H1 (cell line): Measurements from ENCODE around the gene COL19A1. TPM values are rescaled to one million over a fixed set of nuclear protein-coding genes. Genes with fewer than 3 reads are reported as not detected.

Experiments used
- CTCF ChIA-PET: fragments of 300-600 bp; sonication (Branson Sonifier 250); formaldehyde crosslinking; loops from one replicate; lab custom pipeline; 2021; ENCODE audit not compliant: partially characterized antibody; lab: Charles Lee
- POLR2A ChIA-PET: fragments of 300-600 bp; sonication (Branson Sonifier 250); formaldehyde crosslinking; loops from one replicate; lab custom pipeline; 2021; ENCODE audit warnings: inconsistent platforms; ENCODE audit not compliant: partially characterized antibody; lab: Charles Lee
- DNase-seq, 2 experiments: peaks; one replicate each; pipeline versions ENCODE4 v3.0.0 to v3.0.0-alpha.2; 2010 to 2022; ENCODE audit warnings: low spot score in 2 of 2, low read depth in 1 of 2, mixed read lengths in 1 of 2
- FAIRE-seq: peaks from 2 replicates; lab custom pipeline; 2011; peaks lifted over from hg19 to GRCh38; lab: Jason Lieb, UNC
- H2AFZ ChIP-seq: 2 replicates; pipeline ENCODE4 v1.8.1; 2012; ENCODE audit warnings: low read length, inconsistent platforms
- H2AK5ac ChIP-seq: 2 replicates; pipeline ENCODE4 v1.6.1; 2013; ENCODE audit warnings: low read depth, low read length
- H2BK120ac ChIP-seq: replicated peaks from 2 replicates; pipeline ENCODE3; 2013; ENCODE audit warnings: low read depth, low read length, inconsistent platforms
- H2BK12ac ChIP-seq: 2 replicates; pipeline ENCODE4 v1.6.1; 2013; ENCODE audit warnings: low read depth, low read length
- H2BK15ac ChIP-seq: 2 replicates; pipeline ENCODE4 v1.6.1; 2013; ENCODE audit warnings: low read length
- H2BK20ac ChIP-seq: 2 replicates; pipeline ENCODE4 v1.6.1; 2013; ENCODE audit warnings: low read length
- H2BK5ac ChIP-seq: 2 replicates; pipeline ENCODE4 v1.6.1; 2013; ENCODE audit warnings: low read depth, low read length
- H3K14ac ChIP-seq: 2 replicates; pipeline ENCODE4 v1.6.1; 2013; ENCODE audit warnings: inconsistent platforms; ENCODE audit not compliant: insufficient read length
- H3K18ac ChIP-seq: 2 replicates; pipeline ENCODE4 v1.6.1; 2013; ENCODE audit warnings: low read length; ENCODE audit errors: extremely low read depth
- H3K23ac ChIP-seq: 2 replicates; pipeline ENCODE4 v1.6.1; 2013; ENCODE audit warnings: inconsistent platforms; ENCODE audit not compliant: insufficient read length
- H3K23me2 ChIP-seq: 2 replicates; pipeline ENCODE4 v1.6.1; 2013; ENCODE audit warnings: low read depth, low read length
- H3K27ac ChIP-seq: 2 replicates; pipeline ENCODE4 v1.6.1; 2011; ENCODE audit warnings: low read depth, low read length, inconsistent platforms
- H3K27me3 ChIP-seq, 4 experiments: replicated peaks in 1 of 4; 1 replicate in 1 of 4; 2 replicates in 3 of 4; pipeline versions ENCODE4 v1.6.1 to v1.8.1; 2011 to 2013; ENCODE audit warnings: low read length in 3 of 4, mild to moderate bottlenecking in 3 of 4, inconsistent platforms in 2 of 4, mixed read lengths in 2 of 4, moderate library complexity in 1 of 4; ENCODE audit not compliant: control insufficient read depth in 3 of 4, insufficient read depth in 3 of 4; ENCODE audit errors: extremely low read depth in 1 of 4
- H3K36me3 ChIP-seq, 4 experiments: 2 replicates each; pipeline versions ENCODE4 v1.6.1 to v1.8.1; 2011 to 2013; ENCODE audit warnings: mild to moderate bottlenecking in 4 of 4, low read length in 3 of 4, moderate library complexity in 2 of 4, control low read depth in 1 of 4, inconsistent platforms in 1 of 4; ENCODE audit not compliant: insufficient read depth in 4 of 4, control insufficient read depth in 2 of 4
- H3K4ac ChIP-seq: replicated peaks from 2 replicates; pipeline ENCODE3; 2013; ENCODE audit warnings: low read length, low read depth, mixed read lengths, inconsistent platforms; ENCODE audit not compliant: insufficient read length
- H3K4me1 ChIP-seq, 4 experiments: replicated peaks in 1 of 4; 1 replicate in 1 of 4; 2 replicates in 3 of 4; pipeline versions ENCODE4 v1.6.1 to v1.8.1; 2011 to 2013; ENCODE audit warnings: low read length in 3 of 4, inconsistent platforms in 2 of 4, mixed read lengths in 1 of 4; ENCODE audit not compliant: insufficient read depth in 4 of 4, control insufficient read depth in 3 of 4
- H3K4me2 ChIP-seq, 2 experiments: 2 replicates each; pipeline versions ENCODE4 v1.6.1 to v1.8.1; 2011 to 2013; ENCODE audit warnings: low read depth in 2 of 2, low read length in 2 of 2, control low read depth in 1 of 2, inconsistent platforms in 1 of 2, mild to moderate bottlenecking in 1 of 2; ENCODE audit not compliant: insufficient read depth in 1 of 2
- H3K4me3 ChIP-seq, 4 experiments: fragments of 200-600, 300-600 bp in 1 of 4; sonication (generic), shearing (Covaris generic), sonication (Bioruptor Twin) in 1 of 4; 2 replicates each; pipeline versions ENCODE4 v1.5.1 to v1.8.1; 2011 to 2016; ENCODE audit warnings: low read length in 4 of 4, low read depth in 3 of 4, control low read depth in 2 of 4, inconsistent platforms in 2 of 4, mild to moderate bottlenecking in 2 of 4, mixed read lengths in 1 of 4, moderate library complexity in 1 of 4; ENCODE audit not compliant: insufficient read depth in 2 of 4; ENCODE audit errors: extremely low read depth in 1 of 4
- H3K56ac ChIP-seq: replicated peaks from 2 replicates; pipeline ENCODE3; 2013; ENCODE audit warnings: low read depth, mild to moderate bottlenecking, mixed read lengths, low read length, inconsistent platforms; ENCODE audit not compliant: insufficient read length
- H3K79me1 ChIP-seq: 2 replicates; pipeline ENCODE4 v1.6.1; 2013; ENCODE audit warnings: low read depth, low read length, control low read depth
- H3K79me2 ChIP-seq, 2 experiments: 2 replicates each; pipeline versions ENCODE4 v1.6.1 to v1.8.1; 2012 to 2013; ENCODE audit warnings: low read length in 2 of 2, mild to moderate bottlenecking in 2 of 2, inconsistent platforms in 1 of 2; ENCODE audit not compliant: insufficient read depth in 2 of 2, control insufficient read depth in 1 of 2
- H3K9ac ChIP-seq, 4 experiments: replicated peaks in 1 of 4; 1 replicate in 1 of 4; 2 replicates in 3 of 4; pipeline versions ENCODE4 v1.6.1 to v1.8.1; 2011 to 2013; ENCODE audit warnings: low read depth in 3 of 4, low read length in 3 of 4, control low read depth in 2 of 4, mild to moderate bottlenecking in 2 of 4, moderate library complexity in 2 of 4, inconsistent platforms in 1 of 4; ENCODE audit errors: extremely low read depth in 1 of 4
- H3K9me3 ChIP-seq, 2 experiments: 2 replicates each; pipeline versions ENCODE4 v1.6.1 to v1.8.1; 2012 to 2013; ENCODE audit warnings: mild to moderate bottlenecking in 2 of 2, moderate library complexity in 2 of 2, control low read depth in 1 of 2, inconsistent platforms in 1 of 2, low read depth in 1 of 2, low read length in 1 of 2, mixed read lengths in 1 of 2; ENCODE audit not compliant: insufficient read depth in 2 of 2
- H4K20me1 ChIP-seq, 2 experiments: replicated peaks in 1 of 2; 2 replicates each; pipeline versions ENCODE3 to v1.8.1; 2011 to 2013; ENCODE audit warnings: inconsistent platforms in 2 of 2, low read length in 2 of 2, mild to moderate bottlenecking in 1 of 2; ENCODE audit not compliant: insufficient read depth in 2 of 2, control insufficient read depth in 1 of 2
- H4K5ac ChIP-seq: 2 replicates; pipeline ENCODE4 v1.6.1; 2013; ENCODE audit warnings: low read length, low read depth, mixed read lengths, inconsistent platforms; ENCODE audit not compliant: insufficient read length
- H4K8ac ChIP-seq: 2 replicates; pipeline ENCODE4 v1.8.0; 2013; ENCODE audit warnings: mild to moderate bottlenecking, moderate library complexity, low read length, inconsistent platforms; ENCODE audit not compliant: insufficient read depth; ENCODE audit errors: extremely low read depth
- H4K91ac ChIP-seq: replicated peaks from 2 replicates; pipeline ENCODE3; 2013; ENCODE audit warnings: low read length, mixed read lengths, inconsistent platforms; ENCODE audit not compliant: insufficient read length
- JUN ChIP-seq: IDR thresholded peaks from 2 replicates; pipeline ENCODE4 v1.6.1; 2011; ENCODE audit warnings: low read depth, mild to moderate bottlenecking, improper control_type of control experiment, low read length
- WGBS, 2 experiments: shearing (Covaris generic) in 1 of 2; methylation state at CpG; one replicate each; pipeline versions ENCODE4 v1.1.6 to v1.1.7; 2013 to 2015; ENCODE audit warnings: low lambda C conversion rate in 2 of 2, mixed read lengths in 2 of 2, inconsistent platforms in 1 of 2, low coverage in 1 of 2, missing lambda C conversion rate in 1 of 2; ENCODE audit not compliant: insufficient replicate concordance in 2 of 2, insufficient coverage in 1 of 2, insufficient read length in 1 of 2; ENCODE audit errors: extremely low coverage in 1 of 2, missing lambda C conversion rate in 1 of 2; 5-methylcytosine and 5-hydroxymethylcytosine counted together
- polyA plus RNA-seq, 7 experiments: library from polyadenylated mRNA; depleted of rRNA in 3 of 7; stranded (reverse) in 5 of 7; unstranded in 2 of 7; fragments of >200 nt in 5 of 7; fragments of 200-250 nt in 2 of 7; gene quantifications; 1 replicate in 5 of 7; 2 replicates in 1 of 7; 4 replicates in 1 of 7; pipeline versions ENCODE4 v1.2.1 to v1.2.3, GENCODE V29; 2011 to 2013; ENCODE audit warnings: missing spikeins in 2 of 7, mixed read lengths in 2 of 7
- total RNA-seq: library from RNA; stranded (reverse); fragmentation: NEBNext Ultra II Directional; extraction: Animal tissue kit (Norgen Biotek cat#: 25700); gene quantifications from 2 replicates; pipeline ENCODE4 v1.2.1, GENCODE V29; 2021
- TF ChIP-seq, protein P1 (sequence below): IDR thresholded peaks from 2 replicates; pipeline ENCODE4 v1.6.1; 2012; ENCODE audit warnings: low read length, inconsistent platforms

The COL19A1 gene
- total and polyA plus RNA-seq, 2 of the 8 experiments (the other 6 are each of a cell fraction or from before 2014, with no cell fraction given), result not detected

DNA sequence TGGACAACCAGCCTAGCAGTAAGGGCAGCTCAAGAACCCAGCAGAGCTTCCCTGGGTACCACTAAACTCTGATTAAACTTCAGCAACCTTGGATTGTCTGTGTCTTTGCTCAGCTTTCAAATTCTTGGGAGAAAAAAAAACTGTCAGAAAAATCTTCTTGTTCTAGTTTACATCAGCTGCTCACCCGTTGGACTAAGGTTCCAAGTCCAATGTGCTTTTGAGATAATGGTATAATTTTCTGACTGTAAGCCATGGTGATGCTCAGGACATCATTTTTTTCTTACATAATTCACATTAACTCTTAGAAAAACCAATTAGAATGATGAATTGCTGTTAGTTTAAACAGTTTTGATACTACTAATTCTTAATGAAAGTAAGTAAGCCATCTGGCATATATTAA lies 290.7 kb downstream of the COL19A1 start:
- no peak overlapping the region for H4K5ac ChIP-seq
- H3K27ac ChIP-seq, result no peak overlapping the region
- no peak for TF ChIP-seq JUN
- TF ChIP-seq, protein P1, sequence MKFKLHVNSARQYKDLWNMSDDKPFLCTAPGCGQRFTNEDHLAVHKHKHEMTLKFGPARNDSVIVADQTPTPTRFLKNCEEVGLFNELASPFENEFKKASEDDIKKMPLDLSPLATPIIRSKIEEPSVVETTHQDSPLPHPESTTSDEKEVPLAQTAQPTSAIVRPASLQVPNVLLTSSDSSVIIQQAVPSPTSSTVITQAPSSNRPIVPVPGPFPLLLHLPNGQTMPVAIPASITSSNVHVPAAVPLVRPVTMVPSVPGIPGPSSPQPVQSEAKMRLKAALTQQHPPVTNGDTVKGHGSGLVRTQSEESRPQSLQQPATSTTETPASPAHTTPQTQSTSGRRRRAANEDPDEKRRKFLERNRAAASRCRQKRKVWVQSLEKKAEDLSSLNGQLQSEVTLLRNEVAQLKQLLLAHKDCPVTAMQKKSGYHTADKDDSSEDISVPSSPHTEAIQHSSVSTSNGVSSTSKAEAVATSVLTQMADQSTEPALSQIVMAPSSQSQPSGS, result no peak
- no peak overlapping the region for H3K18ac ChIP-seq
- no peaks in the 10 kb centered on the region for H3K36me3 ChIP-seq
- no peak overlapping the region for H3K23ac ChIP-seq
- no peak overlapping the region for H3K56ac ChIP-seq
- no peaks in the 10 kb centered on the region for H3K79me2 ChIP-seq
- CTCF ChIA-PET, result interaction anchor here (1.1 kb wide), 1 partner anchor 9 kb away, joined by 6 read pairs; no protein-coding TSS in a partner anchor
- H3K14ac ChIP-seq, result no peak overlapping the region
- no peak overlapping the region for H2AFZ ChIP-seq
- POLR2A ChIA-PET, result no interaction called here
- H3K4me2 ChIP-seq, result no peak overlapping the region
- no peaks in the 10 kb centered on the region for H3K9me3 ChIP-seq
- no peak overlapping the region for H2AK5ac ChIP-seq
- no peak overlapping the region for H2BK5ac ChIP-seq
- no peaks in the 10 kb centered on the region for H3K79me1 ChIP-seq
- H3K4me3 ChIP-seq, result no peak overlapping the region
- H4K8ac ChIP-seq, result no peak overlapping the region
- H2BK15ac ChIP-seq, result no peak overlapping the region
- H3K4me1 ChIP-seq, result no peaks in the 10 kb centered on the region
- no peak overlapping the region for H4K91ac ChIP-seq
- no peaks in the 10 kb centered on the region for H3K27me3 ChIP-seq
- no peak overlapping the region for H2BK20ac ChIP-seq
- H2BK120ac ChIP-seq, result no peak overlapping the region
- no peak for DNase-seq
- H3K4ac ChIP-seq, result no peak overlapping the region
- no peak overlapping the region for H2BK12ac ChIP-seq
- H3K9ac ChIP-seq, result no peak overlapping the region
- H3K23me2 ChIP-seq, result no peaks in the 10 kb centered on the region
- 91% methylated on average over 1 of the region's 1 CpG; no CpG with 5 or more reads in 1 of the 2 experiments for WGBS, 2 experiments
- H4K20me1 ChIP-seq, result no peaks in the 10 kb centered on the region
- FAIRE-seq, result no peak
